K562 (cell line): Measurements from ENCODE around the gene EIPR1. TPM values are rescaled to one million over a fixed set of nuclear protein-coding genes. Genes with fewer than 3 reads are reported as not detected.

Experiments
- ATAC-seq: fragments of 200-7000 bp; cut with Tn5 transposase; 3 replicates; pipeline ENCODE4 v1.9.1; 2020; ENCODE audit warnings: moderate library complexity
- BruUV-seq: library from RNA; stranded (reverse); fragments of 400-500 nt; replicated peaks from 2 replicates; lab custom pipeline; 2021; lab: Mats Ljungman, UMichigan
- CTCF ChIA-PET: fragments of 300-600 bp; formaldehyde crosslinking; extraction: SDS; loops from one replicate; lab custom pipeline; 2021; ENCODE audit warnings: low intra/inter-chr PET ratio; lab: Yijun Ruan, JAX
- POLR2A ChIA-PET: fragments of 300-600, 350-650 bp; sonication (Branson Sonifier 250); formaldehyde crosslinking; extraction: SDS; loops from one replicate; lab custom pipeline; 2021; ENCODE audit warnings: antibody characterized with exemption, inconsistent platforms; lab: Yijun Ruan, JAX
- DNase-seq, 4 experiments: peaks; one replicate each; pipeline versions ENCODE4 v3.0.0 to v3.0.0-alpha.2; 2011 to 2018; ENCODE audit warnings: low spot score in 3 of 4, mixed read lengths in 3 of 4; ENCODE audit errors: extremely low read depth in 1 of 4
- FAIRE-seq: peaks from 2 replicates; lab custom pipeline; 2011; peaks lifted over from hg19 to GRCh38; lab: Jason Lieb, UNC
- H2AFZ ChIP-seq: 2 replicates; pipeline ENCODE4 v1.6.0; 2011; ENCODE audit warnings: low read depth, low read length, control low read depth, inconsistent platforms
- H3K27ac ChIP-seq: fragments of 200-600 bp; 3 replicates; pipeline ENCODE4 v1.8.0; 2011; ENCODE audit warnings: low read depth, mild to moderate bottlenecking, control low read depth, inconsistent platforms, low read length, moderate library complexity, mixed read lengths; ENCODE audit errors: extremely low read depth
- H3K27me3 ChIP-seq, 2 experiments: fragments of 300-600 bp in 1 of 2; 2 replicates in 1 of 2; 3 replicates in 1 of 2; pipeline versions ENCODE4 v1.6.0 to v1.8.0; 2011; ENCODE audit warnings: inconsistent platforms in 2 of 2, low read length in 2 of 2, mild to moderate bottlenecking in 1 of 2, mixed read lengths in 1 of 2, moderate library complexity in 1 of 2; ENCODE audit not compliant: control insufficient read depth in 2 of 2, insufficient read depth in 2 of 2
- H3K36me3 ChIP-seq: fragments of 300-600 bp; 3 replicates; pipeline ENCODE4 v1.8.0; 2011; ENCODE audit warnings: mild to moderate bottlenecking, low read length, inconsistent platforms; ENCODE audit not compliant: control insufficient read depth, insufficient read depth
- H3K4me1 ChIP-seq, 2 experiments: fragments of 200-600 bp in 1 of 2; replicated peaks in 1 of 2; 2 replicates in 1 of 2; 3 replicates in 1 of 2; pipeline versions ENCODE4 v1.5.1 to v1.8.0; 2011; ENCODE audit warnings: inconsistent platforms in 2 of 2, low read length in 2 of 2, mild to moderate bottlenecking in 1 of 2, mixed read lengths in 1 of 2, moderate library complexity in 1 of 2; ENCODE audit not compliant: control insufficient read depth in 2 of 2, insufficient read depth in 2 of 2
- H3K4me2 ChIP-seq: 2 replicates; pipeline ENCODE4 v1.6.1; 2011; ENCODE audit warnings: low read length, control low read depth, inconsistent platforms, mixed read lengths; ENCODE audit not compliant: insufficient read depth
- H3K4me3 ChIP-seq: fragments of 200-600 bp; sonication (generic), shearing (Covaris generic); 2 replicates; pipeline ENCODE4 v1.5.1; 2016; ENCODE audit warnings: control low read depth, inconsistent platforms
- H3K79me2 ChIP-seq: fragments of 200-600 bp; 3 replicates; pipeline ENCODE4 v1.8.0; 2011; ENCODE audit warnings: low read length, inconsistent platforms; ENCODE audit not compliant: control insufficient read depth, insufficient read depth
- H3K9ac ChIP-seq, 2 experiments: 2 replicates each; pipeline versions ENCODE4 v1.6.0 to v1.6.1; 2011; ENCODE audit warnings: low read depth in 2 of 2, low read length in 2 of 2, control low read depth in 1 of 2, inconsistent platforms in 1 of 2, mild to moderate bottlenecking in 1 of 2, mixed read lengths in 1 of 2; ENCODE audit not compliant: insufficient read depth in 1 of 2
- H3K9me1 ChIP-seq: one replicate; pipeline ENCODE4 v1.6.0; 2011; ENCODE audit warnings: inconsistent platforms, mild to moderate bottlenecking, low read length, moderate library complexity; ENCODE audit not compliant: control insufficient read depth, insufficient read depth
- H3K9me3 ChIP-seq: replicated peaks from 2 replicates; pipeline ENCODE4 v1.5.1; 2011; ENCODE audit warnings: low read depth, low read length, inconsistent platforms; ENCODE audit not compliant: control insufficient read depth, insufficient read depth
- H4K20me1 ChIP-seq: replicated peaks from 2 replicates; pipeline ENCODE4 v1.6.1; 2011; ENCODE audit warnings: low read length, inconsistent platforms, mixed read lengths; ENCODE audit not compliant: control insufficient read depth, insufficient read depth
- HEY1 ChIP-seq: fragments of 250-450 bp; sonication (Bioruptor Pico); IDR thresholded peaks from 2 replicates; pipeline ENCODE4 v1.5.0; 2020; ENCODE audit warnings: mild to moderate bottlenecking, moderate library complexity, borderline replicate concordance
- IRF2 ChIP-seq: sonication (generic); formaldehyde crosslinking; IDR thresholded peaks from 2 replicates; pipeline ENCODE4 v1.8.1; 2022; ENCODE audit warnings: mild to moderate bottlenecking, missing genetic modification reagents
- KAT8 ChIP-seq: fragments of 450-650 bp; IDR thresholded peaks from 2 replicates; pipeline ENCODE4 v1.6.1; 2016; ENCODE audit warnings: low read depth, mild to moderate bottlenecking
- NCOA1 ChIP-seq: fragments of 450-650 bp; IDR thresholded peaks from 2 replicates; pipeline ENCODE4 v1.6.1; 2016; ENCODE audit warnings: low read depth
- SRSF3 ChIP-seq: fragments of 200-400 bp; formaldehyde crosslinking; IDR thresholded peaks from 2 replicates; pipeline ENCODE4 v1.6.1; 2016; ENCODE audit warnings: mild to moderate bottlenecking, low read length, moderate library complexity; ENCODE audit not compliant: insufficient read depth
- TBP ChIP-seq: optimal IDR thresholded peaks from 2 replicates; pipeline ENCODE3; 2011; ENCODE audit warnings: low read depth, low read length, improper control_type of control experiment
- ZNF146 ChIP-seq: IDR thresholded peaks from one replicate; pipeline ENCODE4 v1.6.1; 2018; ENCODE audit warnings: missing compliant biosample characterization; ENCODE audit not compliant: unreplicated experiment
- ZNF583 ChIP-seq: fragments of 250-450 bp; sonication (Bioruptor Pico); IDR thresholded peaks from 2 replicates; pipeline ENCODE4 v1.4.0; 2020
- ZNF655 ChIP-seq: fragments of 250-450 bp; sonication (Bioruptor Pico); IDR thresholded peaks from 2 replicates; pipeline ENCODE4 v1.5.0; 2021
- WGBS: fragments of 100-300 bp; shearing (Covaris generic); methylation state at CpG from one replicate; pipeline ENCODE4 v1.1.6; 2016; ENCODE audit warnings: low coverage, mixed read lengths; ENCODE audit not compliant: insufficient coverage; ENCODE audit errors: missing lambda C conversion rate; 5-methylcytosine and 5-hydroxymethylcytosine counted together
- in situ Hi-C: fragments of 300-500 bp; cut with MboI; formaldehyde crosslinking; loops from 4 replicates; pipeline ENCODE4 v1.15.0; 2018; ENCODE audit warnings: inconsistent platforms, mixed read lengths
- intact Hi-C: fragments of 100-400 bp; cut with micrococcal nuclease; formaldehyde crosslinking; loops from 2 replicates; pipeline ENCODE4 v1.14.2; 2022
- polyA plus RNA-seq, 8 experiments: library from polyadenylated mRNA; depleted of rRNA in 4 of 8; stranded (reverse) in 5 of 8; unstranded in 3 of 8; fragments of >200 nt; fragmentation: Nextera tagmentation in 2 of 8; fragmentation: Illumina TruSeq in 1 of 8; extraction: Ambion mirVana in 2 of 8; extraction: Trizol in 1 of 8; gene quantifications; 2 replicates each; pipeline versions ENCODE4 v1.2.1 to v1.2.3, GENCODE V29; 2011 to 2014; ENCODE audit warnings: inconsistent platforms in 1 of 8, missing spikeins in 1 of 8
- total RNA-seq, 7 experiments: library from RNA; depleted of rRNA in 6 of 7; stranded (reverse); fragments of >200 nt in 6 of 7; fragmentation: Illumina TruSeq in 2 of 7; extraction: Trizol in 2 of 7; gene quantifications; 2 replicates each; pipeline versions ENCODE4 v1.2.1 to v1.2.3, GENCODE V29; 2011 to 2021; ENCODE audit warnings: low replicate concordance in 1 of 7

EIPR1 gene
- total and polyA plus RNA-seq, 9 of the 15 experiments (the other 6 are each of a cell fraction or from before 2014, with no cell fraction given) = 19.9 to 54.4 (median 35.9) TPM

GRCh38 chr2:3361518-3362389, 15.9 kb downstream of the EIPR1 start:
- in situ Hi-C loops = no loop called here
- no peaks in the 10 kb centered on the region for H3K27me3 ChIP-seq
- no peak for FAIRE-seq
- 0 out of 2 replicates have a peak, but pooled peaks cover 6% of the 10 kb centered on the region for H4K20me1 ChIP-seq
- TF ChIP-seq NCOA1 (no peak), IRF2 (no peak), ZNF655 (CRISPR knock-in tag) (no peak), ZNF583 (CRISPR knock-in tag) (no peak), TBP (no peak), HEY1 (CRISPR knock-in tag) (no peak), KAT8 (no peak), SRSF3 (no peak), ZNF146 (CRISPR knock-in tag) (no peak)
- TF ChIP-seq, all 486 proteins: peak for 0
- Histone ChIP-seq H3K4me3 (no peak overlapping the region), H3K9ac (peak overlapping the region in 1 of 2 experiments; percentile 74; a peak in 2 of 4 replicates), H3K4me2 (no peak overlapping the region), H2AFZ (no peak overlapping the region), H3K27ac (no peak overlapping the region), H3K9me3 (no peaks in the 10 kb centered on the region), H3K79me2 (peaks cover 56% of the 10 kb centered on the region), H3K36me3 (no peaks in the 10 kb centered on the region), H3K9me1 (no peaks in the 10 kb centered on the region), H3K4me1 (peaks cover 6 to 12% of the 10 kb centered on the region in 2 experiments)
- POLR2A ChIA-PET = interaction anchor here (0.7 kb wide), 2 partner anchors 16 to 80 kb away, joined by 3 read pairs; partner anchors contain the start of gene EIPR1
- DNase-seq (no peak), ATAC-seq (peak; percentile 11; the same call in 2 of the 3 replicates)
- 64% methylated on average over 15 of the region's 17 CpGs for WGBS
- intact Hi-C loops = no loop called here
- no TSS peak for BruUV-seq
- CTCF ChIA-PET = no interaction called here
